ENCODE data around the gene ADORA1. TPM values are rescaled to one million over a fixed set of nuclear protein-coding genes. Genes with fewer than 3 reads are reported as not detected.

Gene ADORA1
- total and polyA plus RNA-seq, 10 of the 15 experiments (the other 5 are each of a cell fraction or from before 2014, with no cell fraction given), result not detected

DNA sequence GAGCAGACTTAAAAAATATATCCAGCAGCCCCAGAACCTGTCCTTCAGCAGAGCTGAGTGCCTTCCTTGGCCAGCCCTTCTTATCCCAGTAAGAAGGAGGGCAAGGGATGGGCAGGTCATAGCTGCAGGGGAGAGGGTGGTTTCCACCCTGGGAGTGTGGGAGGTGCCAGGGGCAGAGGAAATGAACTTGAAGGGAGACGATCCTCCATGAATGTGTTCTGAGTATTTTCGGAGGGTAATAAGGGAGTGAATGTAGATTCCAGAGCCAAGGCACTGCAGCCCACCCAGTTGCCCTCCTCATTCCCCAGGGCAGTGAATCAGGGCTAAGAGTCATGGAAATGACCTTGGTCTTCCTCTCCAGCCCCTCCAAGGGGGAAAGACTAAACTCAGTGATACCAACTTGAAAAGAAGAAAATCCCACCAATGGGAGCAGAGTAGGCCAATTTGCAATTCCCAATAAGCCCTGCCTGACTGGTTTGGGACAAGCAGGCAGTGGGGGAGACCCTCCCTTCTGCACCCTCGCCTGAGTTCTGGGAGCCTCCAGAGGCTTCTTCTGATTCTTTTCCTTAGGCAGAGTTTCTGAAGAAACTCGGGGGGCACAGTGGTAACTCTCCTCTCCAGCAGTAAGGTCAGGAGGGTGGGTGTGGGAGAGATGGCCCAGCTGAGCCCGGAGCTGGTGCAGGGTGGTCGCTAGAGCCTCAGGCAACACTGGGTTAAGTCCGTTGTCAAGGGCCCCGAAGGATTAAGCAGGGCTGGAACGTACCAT, 45.9 kb upstream of the ADORA1 start:
- in situ Hi-C loops (cut with MboI), result no loop called here
- 16% methylated on average over 9 of the region's 9 CpGs for WGBS (ENCODE audit: insufficient coverage, insufficient replicate concordance, low lambda C conversion rate, missing lambda C conversion rate)
- BruUV-seq (replicated peaks), result no TSS peak
- ChIA-PET RAD21 (ENCODE audit: unreplicated experiment) (interaction anchor here (1.1 kb wide), 1 partner anchor 41 kb away, joined by 3 read pairs; no protein-coding TSS in a partner anchor), POLR2A (no interaction called here), CTCF (interaction anchor here (0.7 to 3.9 kb wide), 7 partner anchors 42 to 137 kb away, joined by 3 to 35 read pairs (median 4); no protein-coding TSS in a partner anchor), SMC1A (ENCODE audit: uncharacterized antibody, unreplicated experiment) (interaction anchor here (1.5 kb wide), 1 partner anchor 9 kb away, joined by 4 read pairs; no protein-coding TSS in a partner anchor)
- H3K27me3 ChIP-seq (replicated peaks in 1 of 2; ENCODE audit: control insufficient read depth in 2 of 2, insufficient read depth in 2 of 2, low read length in 1 of 2), result peaks cover 3 to 8% of the 10 kb centered on the region in 2 experiments; a peak in 2 of 4 replicates
- DNase-seq (ENCODE audit: low read depth, low spot score), result no peak
- intact Hi-C loops (cut with micrococcal nuclease; ENCODE audit: unreplicated experiment), result no loop called here
- FAIRE-seq, result no peak
- H3K79me2 ChIP-seq (ENCODE audit: control insufficient read depth, insufficient read depth, low read length), result no peaks in the 10 kb centered on the region
- no peak overlapping the region for H3K9ac ChIP-seq (ENCODE audit: control insufficient read depth, insufficient read depth, low read length)
- H3K4me2 ChIP-seq (ENCODE audit: control insufficient read depth, insufficient read depth), result no peak overlapping the region
- no peak overlapping the region for H3K27ac ChIP-seq (ENCODE audit: control insufficient read depth, insufficient read depth)
- H4K20me1 ChIP-seq (ENCODE audit: control insufficient read depth, insufficient read depth), result no peaks in the 10 kb centered on the region; the same call in 1 of the 2 replicates
- H3K4me1 ChIP-seq (ENCODE audit: control insufficient read depth, insufficient read depth, low read length), result no peaks in the 10 kb centered on the region
- no peak for ATAC-seq
- no peak overlapping the region for H3K4me3 ChIP-seq
- no peaks in the 10 kb centered on the region for H3K9me3 ChIP-seq (replicated peaks; ENCODE audit: control insufficient read depth, insufficient read depth, low read length)
- H2AFZ ChIP-seq (ENCODE audit: control insufficient read depth, low read depth, low read length), result no peak overlapping the region
- no peaks in the 10 kb centered on the region for H3K36me3 ChIP-seq (ENCODE audit: control insufficient read depth in 2 of 2, insufficient read depth in 2 of 2, low read length in 1 of 2)
- TF ChIP-seq MEF2B (IDR thresholded peaks at IDR 0.05; ENCODE audit: partially characterized antibody, poor library complexity, severe bottlenecking) (no peak), ZSCAN29 (IDR thresholded peaks at IDR 0.05) (no peak), RCOR1 (conservative IDR thresholded peaks at IDR 0.05; ENCODE audit: low read depth, low read length) (no peak), STAT1 (conservative IDR thresholded peaks at IDR 0.05) (no peak), NR2C2 (IDR thresholded peaks at IDR 0.05; ENCODE audit: borderline replicate concordance, control insufficient read depth, insufficient read length, low read depth) (no peak), EZH2 (IDR thresholded peaks at IDR 0.05; ENCODE audit: borderline replicate concordance, control insufficient read depth, low read depth, low read length) (no peak), POLR2AphosphoS2 (IDR thresholded peaks at IDR 0.05; ENCODE audit: low read depth, low read length) (no peak), ZNF384 (IDR thresholded peaks at IDR 0.05; ENCODE audit: borderline replicate concordance, low read depth, low read length) (no peak), TARDBP (IDR thresholded peaks at IDR 0.05; ENCODE audit: borderline replicate concordance) (no peak)
- TF ChIP-seq, protein P1, sequence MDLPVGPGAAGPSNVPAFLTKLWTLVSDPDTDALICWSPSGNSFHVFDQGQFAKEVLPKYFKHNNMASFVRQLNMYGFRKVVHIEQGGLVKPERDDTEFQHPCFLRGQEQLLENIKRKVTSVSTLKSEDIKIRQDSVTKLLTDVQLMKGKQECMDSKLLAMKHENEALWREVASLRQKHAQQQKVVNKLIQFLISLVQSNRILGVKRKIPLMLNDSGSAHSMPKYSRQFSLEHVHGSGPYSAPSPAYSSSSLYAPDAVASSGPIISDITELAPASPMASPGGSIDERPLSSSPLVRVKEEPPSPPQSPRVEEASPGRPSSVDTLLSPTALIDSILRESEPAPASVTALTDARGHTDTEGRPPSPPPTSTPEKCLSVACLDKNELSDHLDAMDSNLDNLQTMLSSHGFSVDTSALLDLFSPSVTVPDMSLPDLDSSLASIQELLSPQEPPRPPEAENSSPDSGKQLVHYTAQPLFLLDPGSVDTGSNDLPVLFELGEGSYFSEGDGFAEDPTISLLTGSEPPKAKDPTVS (IDR thresholded peaks at IDR 0.05; ENCODE audit: low read depth, low read length), result no peak
- TF ChIP-seq, protein P2, sequence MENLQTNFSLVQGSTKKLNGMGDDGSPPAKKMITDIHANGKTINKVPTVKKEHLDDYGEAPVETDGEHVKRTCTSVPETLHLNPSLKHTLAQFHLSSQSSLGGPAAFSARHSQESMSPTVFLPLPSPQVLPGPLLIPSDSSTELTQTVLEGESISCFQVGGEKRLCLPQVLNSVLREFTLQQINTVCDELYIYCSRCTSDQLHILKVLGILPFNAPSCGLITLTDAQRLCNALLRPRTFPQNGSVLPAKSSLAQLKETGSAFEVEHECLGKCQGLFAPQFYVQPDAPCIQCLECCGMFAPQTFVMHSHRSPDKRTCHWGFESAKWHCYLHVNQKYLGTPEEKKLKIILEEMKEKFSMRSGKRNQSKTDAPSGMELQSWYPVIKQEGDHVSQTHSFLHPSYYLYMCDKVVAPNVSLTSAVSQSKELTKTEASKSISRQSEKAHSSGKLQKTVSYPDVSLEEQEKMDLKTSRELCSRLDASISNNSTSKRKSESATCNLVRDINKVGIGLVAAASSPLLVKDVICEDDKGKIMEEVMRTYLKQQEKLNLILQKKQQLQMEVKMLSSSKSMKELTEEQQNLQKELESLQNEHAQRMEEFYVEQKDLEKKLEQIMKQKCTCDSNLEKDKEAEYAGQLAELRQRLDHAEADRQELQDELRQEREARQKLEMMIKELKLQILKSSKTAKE (IDR thresholded peaks at IDR 0.05; ENCODE audit: low read depth, poor library complexity, severe bottlenecking), result no peak
- TF ChIP-seq, protein P3, sequence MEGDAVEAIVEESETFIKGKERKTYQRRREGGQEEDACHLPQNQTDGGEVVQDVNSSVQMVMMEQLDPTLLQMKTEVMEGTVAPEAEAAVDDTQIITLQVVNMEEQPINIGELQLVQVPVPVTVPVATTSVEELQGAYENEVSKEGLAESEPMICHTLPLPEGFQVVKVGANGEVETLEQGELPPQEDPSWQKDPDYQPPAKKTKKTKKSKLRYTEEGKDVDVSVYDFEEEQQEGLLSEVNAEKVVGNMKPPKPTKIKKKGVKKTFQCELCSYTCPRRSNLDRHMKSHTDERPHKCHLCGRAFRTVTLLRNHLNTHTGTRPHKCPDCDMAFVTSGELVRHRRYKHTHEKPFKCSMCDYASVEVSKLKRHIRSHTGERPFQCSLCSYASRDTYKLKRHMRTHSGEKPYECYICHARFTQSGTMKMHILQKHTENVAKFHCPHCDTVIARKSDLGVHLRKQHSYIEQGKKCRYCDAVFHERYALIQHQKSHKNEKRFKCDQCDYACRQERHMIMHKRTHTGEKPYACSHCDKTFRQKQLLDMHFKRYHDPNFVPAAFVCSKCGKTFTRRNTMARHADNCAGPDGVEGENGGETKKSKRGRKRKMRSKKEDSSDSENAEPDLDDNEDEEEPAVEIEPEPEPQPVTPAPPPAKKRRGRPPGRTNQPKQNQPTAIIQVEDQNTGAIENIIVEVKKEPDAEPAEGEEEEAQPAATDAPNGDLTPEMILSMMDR (IDR thresholded peaks at IDR 0.05 in 2 of 3, conservative IDR thresholded peaks at IDR 0.05 in 1 of 3; ENCODE audit: control insufficient read depth in 2 of 3, extremely low read depth in 1 of 3, insufficient read depth in 1 of 3, low read depth in 3 of 3, low read length in 3 of 3), result no peak
- TF ChIP-seq, protein P4, sequence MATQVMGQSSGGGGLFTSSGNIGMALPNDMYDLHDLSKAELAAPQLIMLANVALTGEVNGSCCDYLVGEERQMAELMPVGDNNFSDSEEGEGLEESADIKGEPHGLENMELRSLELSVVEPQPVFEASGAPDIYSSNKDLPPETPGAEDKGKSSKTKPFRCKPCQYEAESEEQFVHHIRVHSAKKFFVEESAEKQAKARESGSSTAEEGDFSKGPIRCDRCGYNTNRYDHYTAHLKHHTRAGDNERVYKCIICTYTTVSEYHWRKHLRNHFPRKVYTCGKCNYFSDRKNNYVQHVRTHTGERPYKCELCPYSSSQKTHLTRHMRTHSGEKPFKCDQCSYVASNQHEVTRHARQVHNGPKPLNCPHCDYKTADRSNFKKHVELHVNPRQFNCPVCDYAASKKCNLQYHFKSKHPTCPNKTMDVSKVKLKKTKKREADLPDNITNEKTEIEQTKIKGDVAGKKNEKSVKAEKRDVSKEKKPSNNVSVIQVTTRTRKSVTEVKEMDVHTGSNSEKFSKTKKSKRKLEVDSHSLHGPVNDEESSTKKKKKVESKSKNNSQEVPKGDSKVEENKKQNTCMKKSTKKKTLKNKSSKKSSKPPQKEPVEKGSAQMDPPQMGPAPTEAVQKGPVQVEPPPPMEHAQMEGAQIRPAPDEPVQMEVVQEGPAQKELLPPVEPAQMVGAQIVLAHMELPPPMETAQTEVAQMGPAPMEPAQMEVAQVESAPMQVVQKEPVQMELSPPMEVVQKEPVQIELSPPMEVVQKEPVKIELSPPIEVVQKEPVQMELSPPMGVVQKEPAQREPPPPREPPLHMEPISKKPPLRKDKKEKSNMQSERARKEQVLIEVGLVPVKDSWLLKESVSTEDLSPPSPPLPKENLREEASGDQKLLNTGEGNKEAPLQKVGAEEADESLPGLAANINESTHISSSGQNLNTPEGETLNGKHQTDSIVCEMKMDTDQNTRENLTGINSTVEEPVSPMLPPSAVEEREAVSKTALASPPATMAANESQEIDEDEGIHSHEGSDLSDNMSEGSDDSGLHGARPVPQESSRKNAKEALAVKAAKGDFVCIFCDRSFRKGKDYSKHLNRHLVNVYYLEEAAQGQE (IDR thresholded peaks at IDR 0.05; ENCODE audit: low read depth, low read length), result no peak

Data from GM12878 (cell line).